Progenitor cell of endocrine pancreas (in vitro differentiated cells): ENCODE measurements around the gene XPNPEP2. TPM values are rescaled to one million over a fixed set of nuclear protein-coding genes. Genes with fewer than 3 reads are reported as not detected.

Experiments used
- DNase-seq: peaks from one replicate; pipeline ENCODE4 v3.0.0; 2021; ENCODE audit warnings: low spot score; ENCODE audit not compliant: unreplicated experiment
- H3K27ac Mint-ChIP-seq: 2 replicates; pipeline ENCODE4 v1.8.0; 2021; ENCODE audit warnings: mild to moderate bottlenecking, moderate library complexity, mixed read lengths
- H3K27me3 Mint-ChIP-seq: 2 replicates; pipeline ENCODE4 v1.8.0; 2021; ENCODE audit warnings: mixed read lengths
- H3K36me3 Mint-ChIP-seq: 2 replicates; pipeline ENCODE4 v1.8.0; 2022; ENCODE audit warnings: mixed read lengths; ENCODE audit not compliant: insufficient read depth
- H3K4me1 Mint-ChIP-seq: 2 replicates; pipeline ENCODE4 v1.8.0; 2021; ENCODE audit warnings: low read depth, mixed read lengths
- H3K4me3 Mint-ChIP-seq: 2 replicates; pipeline ENCODE4 v1.8.0; 2021; ENCODE audit warnings: low read depth, mild to moderate bottlenecking, moderate library complexity, mixed read lengths
- H3K9me3 Mint-ChIP-seq: 2 replicates; pipeline ENCODE4 v1.8.0; 2021; ENCODE audit warnings: low read depth, mixed read lengths
- total RNA-seq: library from RNA; stranded (reverse); gene quantifications from 2 replicates; pipeline ENCODE4 v1.2.1, GENCODE V29; 2021
- TF ChIP-seq, protein P1 (sequence below): fragments of 200-600 bp; sonication (generic); IDR thresholded peaks from one replicate; pipeline ENCODE4 v1.5.0; 2021; ENCODE audit warnings: antibody characterized with exemption, mild to moderate bottlenecking; ENCODE audit not compliant: unreplicated experiment

XPNPEP2 gene
- total RNA-seq, 1 donor from 2014 or later, result not detected

DNA sequence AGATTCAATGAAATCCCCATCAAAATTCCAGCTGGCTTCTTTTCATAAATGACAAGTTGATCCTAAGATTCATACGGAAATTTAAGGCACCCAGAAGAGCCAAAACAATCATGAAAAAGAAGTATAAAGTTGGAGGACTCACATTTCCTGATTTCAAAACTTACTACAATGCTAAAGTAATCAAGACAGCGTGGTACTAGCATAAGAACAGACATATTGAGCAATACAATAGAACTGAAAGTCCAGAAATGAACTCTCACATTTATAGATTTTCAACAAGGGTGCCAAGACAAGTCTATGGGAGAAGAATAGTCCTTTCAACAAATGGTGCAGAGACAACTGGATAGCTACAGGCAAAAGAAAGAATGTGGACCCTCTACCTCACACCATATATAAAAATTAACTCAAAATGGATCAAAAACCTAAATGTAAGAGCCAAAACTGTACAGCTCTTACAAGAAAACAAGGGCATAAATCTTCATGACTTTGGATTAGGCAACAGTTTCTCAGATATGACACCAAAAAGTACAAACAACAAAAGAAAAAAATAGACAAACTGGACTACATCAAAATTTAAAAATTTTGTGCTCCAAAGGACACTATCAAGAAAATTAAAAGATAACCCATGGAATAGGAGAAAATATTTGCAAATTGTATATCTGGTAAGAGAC is 69.5 kb downstream of the XPNPEP2 start:
- no peak overlapping the region for H3K4me3 Mint-ChIP-seq
- H3K9me3 Mint-ChIP-seq, result peaks cover 22% of the 10 kb centered on the region
- no peak for DNase-seq
- TF ChIP-seq, protein P1, sequence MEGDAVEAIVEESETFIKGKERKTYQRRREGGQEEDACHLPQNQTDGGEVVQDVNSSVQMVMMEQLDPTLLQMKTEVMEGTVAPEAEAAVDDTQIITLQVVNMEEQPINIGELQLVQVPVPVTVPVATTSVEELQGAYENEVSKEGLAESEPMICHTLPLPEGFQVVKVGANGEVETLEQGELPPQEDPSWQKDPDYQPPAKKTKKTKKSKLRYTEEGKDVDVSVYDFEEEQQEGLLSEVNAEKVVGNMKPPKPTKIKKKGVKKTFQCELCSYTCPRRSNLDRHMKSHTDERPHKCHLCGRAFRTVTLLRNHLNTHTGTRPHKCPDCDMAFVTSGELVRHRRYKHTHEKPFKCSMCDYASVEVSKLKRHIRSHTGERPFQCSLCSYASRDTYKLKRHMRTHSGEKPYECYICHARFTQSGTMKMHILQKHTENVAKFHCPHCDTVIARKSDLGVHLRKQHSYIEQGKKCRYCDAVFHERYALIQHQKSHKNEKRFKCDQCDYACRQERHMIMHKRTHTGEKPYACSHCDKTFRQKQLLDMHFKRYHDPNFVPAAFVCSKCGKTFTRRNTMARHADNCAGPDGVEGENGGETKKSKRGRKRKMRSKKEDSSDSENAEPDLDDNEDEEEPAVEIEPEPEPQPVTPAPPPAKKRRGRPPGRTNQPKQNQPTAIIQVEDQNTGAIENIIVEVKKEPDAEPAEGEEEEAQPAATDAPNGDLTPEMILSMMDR, result no peak
- no peaks in the 10 kb centered on the region for H3K4me1 Mint-ChIP-seq
- no peak overlapping the region for H3K27ac Mint-ChIP-seq
- H3K27me3 Mint-ChIP-seq, result no peaks in the 10 kb centered on the region
- peaks cover 24% of the 10 kb centered on the region for H3K36me3 Mint-ChIP-seq

DNA sequence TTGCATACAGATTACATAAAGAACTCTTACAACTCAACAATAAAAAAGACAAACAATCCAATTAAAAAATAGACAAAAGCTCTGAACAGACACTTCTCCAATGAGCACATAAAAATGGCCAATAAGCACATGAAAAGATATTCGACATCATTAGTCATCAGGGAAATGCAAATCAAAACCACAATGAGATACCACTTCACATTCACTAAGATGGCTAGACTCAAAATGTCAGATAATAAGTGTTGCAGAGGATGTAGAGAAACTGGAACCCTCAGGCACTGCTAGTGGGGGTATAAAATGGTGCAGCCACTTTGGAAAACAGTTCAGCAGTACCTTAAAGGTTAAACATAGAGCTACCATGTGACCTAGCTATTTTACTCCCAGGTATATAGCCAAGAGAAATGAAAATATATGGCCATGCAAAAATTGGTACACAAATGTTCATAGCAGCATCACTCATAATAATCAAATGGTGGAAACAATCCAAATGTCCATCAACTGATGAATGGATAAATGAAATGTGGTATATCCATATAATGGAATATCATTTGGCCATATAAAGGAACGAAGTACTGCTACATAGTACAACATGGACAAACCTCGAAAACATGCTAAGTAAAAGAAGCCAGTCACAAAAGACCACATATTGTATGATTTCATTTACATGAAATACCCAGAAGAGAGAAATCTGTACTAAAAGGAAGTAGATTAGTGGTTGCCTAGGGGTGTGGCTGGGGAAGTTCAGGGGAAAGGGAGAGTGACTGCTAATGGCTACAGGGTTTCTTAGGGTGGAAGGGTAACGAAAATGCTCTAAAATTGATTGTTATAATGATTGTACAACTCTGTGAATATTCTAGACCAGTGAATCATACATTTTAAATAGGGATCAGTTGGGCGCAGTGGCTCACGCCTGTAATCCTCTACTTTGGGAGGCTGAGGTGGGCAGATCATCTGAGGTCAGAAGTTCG is 70.3 kb downstream of the XPNPEP2 start:
- TF ChIP-seq, protein P1, result no peak
- H3K36me3 Mint-ChIP-seq, result peaks cover 26% of the 10 kb centered on the region
- no peaks in the 10 kb centered on the region for H3K4me1 Mint-ChIP-seq
- H3K9me3 Mint-ChIP-seq, result peaks cover 22% of the 10 kb centered on the region
- H3K27me3 Mint-ChIP-seq, result no peaks in the 10 kb centered on the region
- H3K27ac Mint-ChIP-seq, result no peak overlapping the region
- no peak for DNase-seq
- no peak overlapping the region for H3K4me3 Mint-ChIP-seq

GRCh38 chrX:129813662-129814368 is 75.0 kb downstream of the XPNPEP2 start:
- H3K36me3 Mint-ChIP-seq, result peaks cover 23% of the 10 kb centered on the region
- H3K9me3 Mint-ChIP-seq, result peaks cover 22% of the 10 kb centered on the region
- H3K27ac Mint-ChIP-seq, result no peak overlapping the region
- H3K4me1 Mint-ChIP-seq, result no peaks in the 10 kb centered on the region
- no peak overlapping the region for H3K4me3 Mint-ChIP-seq
- no peak for DNase-seq
- TF ChIP-seq, protein P1, result no peak
- no peaks in the 10 kb centered on the region for H3K27me3 Mint-ChIP-seq

GRCh38 chrX:129818123-129818522 is 79.3 kb downstream of the XPNPEP2 start:
- TF ChIP-seq, protein P1, result no peak
- Mint-ChIP-seq H3K27me3 (no peaks in the 10 kb centered on the region), H3K4me1 (no peaks in the 10 kb centered on the region), H3K9me3 (peaks cover 8% of the 10 kb centered on the region), H3K4me3 (no peak overlapping the region), H3K36me3 (peaks cover 12% of the 10 kb centered on the region), H3K27ac (no peak overlapping the region)
- no peak for DNase-seq

Other genes with a start within 250 kb of the XPNPEP2 start
- gene SMARCA1, start 215.5 kb upstream of the XPNPEP2 start, total RNA-seq, result 183 TPM in 2 replicates
- gene OCRL, start 198.7 kb upstream of the XPNPEP2 start, total RNA-seq, result 57.2 and 60.3 TPM in 2 replicates
- gene APLN, start 84.0 kb upstream of the XPNPEP2 start, total RNA-seq, result 0.14 and 0.38 TPM in 2 replicates
- not detected in 2 replicates for gene SASH3, start 41.0 kb downstream of the XPNPEP2 start, total RNA-seq
- gene ZDHHC9, start 104.9 kb downstream of the XPNPEP2 start, total RNA-seq, result 34.0 and 34.7 TPM in 2 replicates
- gene UTP14A, start 167.2 kb downstream of the XPNPEP2 start, total RNA-seq, result 18.1 and 20.0 TPM in 2 replicates
- gene BCORL1, start 243.7 kb downstream of the XPNPEP2 start, total RNA-seq, result 38.0 and 40.9 TPM in 2 replicates